CD4-positive, alpha-beta T cell (primary cell): ENCODE measurements around the gene SMYD4. TPM values are rescaled to one million over a fixed set of nuclear protein-coding genes. Genes with fewer than 3 reads are reported as not detected.
A peak's percentile ranks its signal among the peaks of the same experiment; 100 is the strongest.

Experiments
- ATAC-seq: fragments of 200-7000 bp; cut with Tn5 transposase; one replicate; pipeline ENCODE4 v1.10.0; 2022; ENCODE audit warnings: mild to moderate bottlenecking; ENCODE audit not compliant: poor library complexity
- CTCF ChIA-PET: fragments of 350-600 bp; sonication (Branson Sonifier 250); formaldehyde crosslinking; loops from one replicate; lab custom pipeline; 2021; ENCODE audit warnings: antibody characterized with exemption, inconsistent platforms; lab: Charles Lee
- POLR2A ChIA-PET: fragments of 350-600 bp; sonication (Branson Sonifier 250); formaldehyde crosslinking; loops from one replicate; lab custom pipeline; 2021; ENCODE audit warnings: antibody characterized with exemption, inconsistent platforms; lab: Charles Lee
- DNase-seq, 14 experiments: peaks; one replicate each; pipeline ENCODE4 v3.0.0-alpha.2; 2013 to 2020; ENCODE audit warnings: mixed read lengths in 2 of 14
- H3K27ac ChIP-seq, 2 donors: one replicate each; pipeline versions ENCODE4 v1.5.1 to v1.7.0; 2013; ENCODE audit warnings: low read length in 2 of 2, low read depth in 1 of 2, mild to moderate bottlenecking in 1 of 2
- H3K27me3 ChIP-seq, 2 experiments: 1 replicate in 1 of 2; 2 replicates in 1 of 2; pipeline versions ENCODE4 v1.6.1 to v1.7.0; 2013; ENCODE audit warnings: low read length in 2 of 2, control low read depth in 1 of 2, mild to moderate bottlenecking in 1 of 2, moderate library complexity in 1 of 2; ENCODE audit not compliant: insufficient read depth in 2 of 2, control insufficient read depth in 1 of 2
- H3K36me3 ChIP-seq: one replicate; pipeline ENCODE4 v1.6.1; 2013; ENCODE audit warnings: low read length, control low read depth; ENCODE audit not compliant: insufficient read depth
- H3K4me1 ChIP-seq: one replicate; pipeline ENCODE4 v1.6.1; 2013; ENCODE audit warnings: low read length, control low read depth; ENCODE audit not compliant: insufficient read depth
- H3K4me3 ChIP-seq: one replicate; pipeline ENCODE4 v1.5.1; 2013; ENCODE audit warnings: mild to moderate bottlenecking, low read length, moderate library complexity
- H3K9me3 ChIP-seq, 2 experiments: 1 replicate in 1 of 2; 2 replicates in 1 of 2; pipeline versions ENCODE4 v1.6.1 to v1.7.0; 2013; ENCODE audit warnings: low read length in 2 of 2, mild to moderate bottlenecking in 2 of 2, control low read depth in 1 of 2, moderate library complexity in 1 of 2; ENCODE audit not compliant: control insufficient read depth in 1 of 2, insufficient read depth in 1 of 2
- H3K27ac Mint-ChIP-seq: one replicate; pipeline ENCODE4 v1.8.0; 2020; ENCODE audit warnings: mixed read lengths
- H3K27me3 Mint-ChIP-seq: one replicate; pipeline ENCODE4 v1.8.0; 2021; ENCODE audit warnings: mixed read lengths
- H3K36me3 Mint-ChIP-seq: one replicate; pipeline ENCODE4 v1.8.0; 2021; ENCODE audit warnings: low read depth, mixed read lengths
- H3K4me1 Mint-ChIP-seq: one replicate; pipeline ENCODE4 v1.8.0; 2021; ENCODE audit warnings: low read depth, mixed read lengths
- H3K4me3 Mint-ChIP-seq: one replicate; pipeline ENCODE4 v1.8.0; 2020; ENCODE audit warnings: mild to moderate bottlenecking, mixed read lengths
- H3K9me3 Mint-ChIP-seq: one replicate; pipeline ENCODE4 v1.8.0; 2020; ENCODE audit warnings: mixed read lengths
- CTCF ChIP-seq: fragments of 200-600 bp; IDR thresholded peaks from one replicate; pipeline ENCODE4 v1.8.0; 2022; ENCODE audit warnings: antibody characterized with exemption, mild to moderate bottlenecking
- intact Hi-C, 2 experiments: fragments of 100-400 bp; cut with DNase I in 1 of 2; cut with micrococcal nuclease in 1 of 2; formaldehyde crosslinking; loops; one replicate each; pipeline versions ENCODE4 v1.15.1 to v1.9.0; 2023 to 2025; cut with DNase I, micrococcal nuclease
- total RNA-seq, 174 experiments: library from RNA in 2 of 174; stranded (reverse) in 2 of 174; gene quantifications; one replicate each; pipeline ENCODE4 v1.2.3 and lab custom pipeline; 2021 to 2026

Gene SMYD4
- total RNA-seq, 2 experiments from 2014 or later: 9.3 to 10.6 TPM

DNA sequence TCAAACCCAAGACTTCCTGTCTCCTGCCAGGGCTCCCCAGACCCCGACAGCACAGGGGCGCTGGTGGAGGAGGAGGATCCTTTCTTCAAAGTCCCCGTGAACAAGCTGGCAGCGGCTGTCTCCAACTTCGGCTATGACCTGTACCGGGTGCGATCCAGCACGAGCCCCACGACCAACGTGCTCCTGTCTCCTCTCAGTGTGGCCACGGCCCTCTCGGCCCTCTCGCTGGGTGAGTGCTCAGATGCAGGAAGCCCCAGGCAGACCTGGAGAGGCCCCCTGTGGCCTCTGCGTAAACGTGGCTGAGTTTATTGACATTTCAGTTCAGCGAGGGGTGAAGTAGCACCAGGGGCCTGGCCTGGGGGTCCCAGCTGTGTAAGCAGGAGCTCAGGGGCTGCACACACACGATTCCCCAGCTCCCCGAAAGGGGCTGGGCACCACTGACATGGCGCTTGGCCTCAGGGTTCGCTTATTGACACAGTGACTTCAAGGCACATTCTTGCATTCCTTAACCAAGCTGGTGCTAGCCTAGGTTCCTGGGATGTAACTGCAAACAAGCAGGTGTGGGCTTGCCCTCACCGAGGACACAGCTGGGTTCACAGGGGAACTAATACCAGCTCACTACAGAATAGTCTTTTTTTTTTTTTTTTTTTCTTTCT, 59.8 kb downstream of the SMYD4 start:
- TF ChIP-seq CTCF: no peak
- intact Hi-C loops: loop anchor here in 1 of 2 experiments (10.0 kb wide), 1 partner anchor 105 kb away; no protein-coding TSS in a partner anchor
- H3K27ac ChIP-seq: peak overlapping the region in 1 of 2 donors; percentile 34

DNA sequence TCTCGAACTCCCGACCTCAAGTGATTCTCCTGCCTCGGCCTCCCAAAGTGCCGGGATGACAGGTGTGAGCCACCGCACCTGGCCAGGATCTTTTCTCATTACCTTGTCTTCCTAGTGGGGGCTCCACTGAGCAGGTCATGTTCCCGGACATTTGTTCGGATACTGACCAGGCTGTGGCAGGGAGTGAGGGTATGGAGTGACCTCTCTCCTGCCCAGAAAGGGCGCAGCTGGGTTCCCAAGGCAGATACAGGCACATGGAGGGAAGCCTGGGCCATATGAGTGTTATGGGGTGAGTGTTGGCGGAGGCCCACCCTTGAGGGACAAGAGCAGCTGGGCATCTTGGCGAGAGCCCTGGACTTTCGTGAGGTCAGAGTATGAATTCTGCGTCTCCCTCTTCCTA, 62.3 kb downstream of the SMYD4 start:
- Mint-ChIP-seq H3K36me3 (no peaks in the 10 kb centered on the region), H3K9me3 (no peaks in the 10 kb centered on the region), H3K27me3 (no peaks in the 10 kb centered on the region), H3K27ac (peak overlapping the region; percentile 72), H3K4me1 (peaks cover 39% of the 10 kb centered on the region), H3K4me3 (peak overlapping the region; percentile 30)
- ChIA-PET CTCF (no interaction called here), POLR2A (no interaction called here)
- H3K36me3 ChIP-seq: no peaks in the 10 kb centered on the region
- TF ChIP-seq CTCF: no peak
- intact Hi-C loops: loop anchor here in 1 of 2 experiments (10.0 kb wide), 1 partner anchor 103 kb away; no protein-coding TSS in a partner anchor
- DNase-seq (no peak), ATAC-seq (no peak)
- no peaks in the 10 kb centered on the region for H3K9me3 ChIP-seq
- H3K4me1 ChIP-seq: peaks cover 53% of the 10 kb centered on the region
- no peak overlapping the region for H3K4me3 ChIP-seq
- H3K27me3 ChIP-seq: no peaks in the 10 kb centered on the region
- no peak overlapping the region for H3K27ac ChIP-seq

More for the DNA sequence above, 59.8 kb downstream of the SMYD4 start:
- H3K9me3 Mint-ChIP-seq: no peaks in the 10 kb centered on the region
- ATAC-seq (peak; percentile 53), DNase-seq (peak in 3 of 14 experiments; percentile 8 to 26 (median 12))
- peaks cover 18% of the 10 kb centered on the region for H3K4me1 Mint-ChIP-seq
- H3K4me3 Mint-ChIP-seq: peak overlapping the region; percentile 58
- no peaks in the 10 kb centered on the region for H3K27me3 Mint-ChIP-seq
- Histone ChIP-seq H3K27me3 (no peaks in the 10 kb centered on the region), H3K4me3 (peak overlapping the region; percentile 7), H3K9me3 (no peaks in the 10 kb centered on the region), H3K36me3 (no peaks in the 10 kb centered on the region), H3K4me1 (peaks cover 28% of the 10 kb centered on the region)
- no peaks in the 10 kb centered on the region for H3K36me3 Mint-ChIP-seq
- H3K27ac Mint-ChIP-seq: peak overlapping the region; percentile 82
- ChIA-PET POLR2A (interaction anchor here (0.9 to 1.7 kb wide), 4 partner anchors 14 to 53 kb away, joined by 5 to 14 read pairs (median 6); partner anchors contain the start of gene WDR81), CTCF (no interaction called here)

DNA sequence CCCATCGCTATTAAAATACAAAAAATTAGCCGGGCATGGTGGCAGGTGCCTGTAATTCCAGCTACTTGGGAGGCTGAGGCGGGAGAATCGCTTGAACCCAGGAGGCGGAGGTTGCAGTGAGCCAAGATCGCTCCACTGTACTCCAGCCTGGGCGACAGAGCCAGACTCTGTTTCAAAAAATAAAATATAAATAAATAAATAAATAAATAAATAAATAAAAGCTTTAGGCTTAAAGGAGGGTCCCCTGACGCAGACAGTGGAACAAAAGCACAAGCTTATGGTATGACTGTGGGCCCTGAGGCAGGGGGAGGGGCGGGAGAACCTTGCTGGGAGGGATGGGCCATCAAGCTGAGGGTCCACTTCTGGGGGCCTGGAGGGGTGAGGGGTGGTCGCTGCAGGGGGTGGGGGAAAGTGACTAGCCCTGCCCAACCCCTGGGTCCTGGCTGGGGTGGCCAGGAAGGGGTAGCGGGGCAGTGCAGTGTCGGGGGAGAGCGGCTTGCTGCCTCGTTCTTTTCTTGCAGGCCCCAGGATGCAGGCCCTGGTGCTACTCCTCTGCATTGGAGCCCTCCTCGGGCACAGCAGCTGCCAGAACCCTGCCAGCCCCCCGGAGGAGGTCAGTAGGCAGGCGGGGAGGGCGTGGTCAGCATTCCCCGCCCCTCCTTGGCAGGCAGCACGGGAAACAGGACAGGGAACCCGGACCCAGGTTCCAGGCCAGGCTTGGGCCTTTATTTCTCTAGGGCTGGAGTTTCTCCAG, 63.1 kb downstream of the SMYD4 start:
- intact Hi-C loops: loop anchor here in 1 of 2 experiments (10.0 kb wide), 1 partner anchor 102 kb away; no protein-coding TSS in a partner anchor
- Histone ChIP-seq H3K36me3 (no peaks in the 10 kb centered on the region), H3K27me3 (no peaks in the 10 kb centered on the region), H3K4me3 (no peak overlapping the region), H3K9me3 (no peaks in the 10 kb centered on the region), H3K4me1 (peaks cover 60% of the 10 kb centered on the region), H3K27ac (no peak overlapping the region)
- Mint-ChIP-seq H3K4me1 (peaks cover 47% of the 10 kb centered on the region), H3K27ac (no peak overlapping the region), H3K4me3 (no peak overlapping the region), H3K27me3 (no peaks in the 10 kb centered on the region), H3K36me3 (no peaks in the 10 kb centered on the region), H3K9me3 (no peaks in the 10 kb centered on the region)
- TF ChIP-seq CTCF: no peak
- ChIA-PET POLR2A (interaction anchor here (0.9 to 1.3 kb wide), 2 partner anchors 17 to 83 kb away, joined by 3 to 4 read pairs; no protein-coding TSS in a partner anchor), CTCF (no interaction called here)
- DNase-seq: no peak
- no peak for ATAC-seq
